Stimulated activated CD8-positive, alpha-beta memory T cell treated with anti-CD3 and anti-CD28 coated beads, Interleukin-7, amount 100 ng/mL, for 4 hours (primary cell): ENCODE data around the gene C10orf67.
"Not testable (repeated sequence)": the region's sequence is repeated elsewhere in the genome, so short reads cannot be mapped to it uniquely, and the experiment has no call there.

ENCODE experiments used
- DNase-seq, 2 donors: peaks; one replicate each; pipeline ENCODE4 v3.0.0-alpha.2; 2020; ENCODE audit warnings: low read depth in 2 of 2

The C10orf67 gene

DNA sequence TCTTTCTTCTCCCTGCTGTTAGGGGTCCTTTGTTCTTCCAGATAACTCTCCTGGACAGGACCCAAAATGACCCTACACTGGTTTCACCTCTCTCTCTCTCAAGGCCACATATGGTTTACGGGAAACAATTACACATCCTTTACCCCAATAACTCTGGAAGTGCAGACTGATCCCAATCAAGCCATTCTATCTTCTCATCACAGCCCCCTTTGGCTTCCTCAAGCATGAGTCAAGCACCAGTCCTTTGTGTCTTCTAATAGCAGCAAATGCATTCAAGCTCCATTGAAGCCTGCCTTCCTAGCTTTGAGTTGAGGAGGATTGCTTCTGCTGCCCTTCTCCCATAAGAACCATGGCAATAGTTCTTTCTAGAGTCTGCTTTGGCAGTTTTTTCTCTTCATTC lies 20.2 kb downstream of the C10orf67 start:
- no peak for DNase-seq

DNA sequence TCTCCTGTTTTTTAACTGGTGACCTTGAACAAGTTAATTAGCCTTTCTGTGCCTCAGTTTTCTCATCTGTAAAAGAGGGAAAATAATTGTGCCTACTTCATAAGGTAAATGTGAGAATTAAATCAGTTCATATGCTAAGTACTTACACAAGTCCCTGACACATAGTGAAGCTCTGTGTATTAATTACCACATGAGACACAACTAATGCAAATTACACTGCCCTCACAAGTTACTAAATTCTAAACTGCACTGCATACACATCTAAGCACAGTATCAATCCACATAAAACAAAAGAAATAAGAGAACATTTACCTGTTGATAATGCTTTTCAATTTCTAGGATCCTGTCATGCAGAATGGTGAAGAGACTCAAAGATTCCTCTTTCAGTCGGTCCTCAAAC lies 22.5 kb downstream of the C10orf67 start:
- no peak for DNase-seq

DNA sequence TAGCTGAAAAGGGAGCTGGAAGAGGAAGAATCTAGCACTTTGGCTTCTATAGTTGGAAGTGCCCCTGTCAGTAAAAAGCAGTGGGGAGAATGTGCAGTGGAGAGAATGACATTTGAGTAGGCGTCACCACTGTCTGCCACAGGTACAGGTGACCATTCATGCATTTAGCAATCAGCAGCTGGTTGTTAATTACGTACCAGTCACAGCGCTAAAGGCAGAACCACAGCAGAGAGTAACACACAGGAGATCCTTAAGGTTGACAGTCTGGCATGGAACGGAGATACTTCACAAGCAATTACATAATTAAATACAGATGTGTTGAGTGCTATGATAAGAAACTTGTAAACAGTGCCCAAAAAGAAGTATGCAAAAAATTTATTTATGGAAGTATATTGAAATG lies 24.8 kb downstream of the C10orf67 start:
- no peak for DNase-seq

DNA sequence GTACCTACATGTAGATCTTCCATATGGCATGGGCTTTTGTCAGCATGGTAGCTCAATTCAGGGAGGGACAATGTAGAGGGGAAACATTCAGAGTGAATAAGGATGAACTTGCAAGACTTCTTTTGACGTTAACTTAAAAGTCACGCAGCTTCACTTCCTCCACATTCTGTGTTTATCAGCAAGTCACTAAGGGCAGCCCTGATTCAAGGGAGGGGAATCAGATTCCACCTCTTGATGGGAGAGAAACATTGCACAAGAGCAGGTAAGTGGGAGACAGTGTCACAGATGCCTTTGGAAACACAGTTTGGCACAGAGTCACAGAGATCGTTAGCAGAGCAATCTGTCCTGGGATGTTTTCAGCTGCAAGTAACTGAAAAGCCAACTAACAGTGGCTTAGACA lies 26.2 kb downstream of the C10orf67 start:
- DNase-seq: no peak

DNA sequence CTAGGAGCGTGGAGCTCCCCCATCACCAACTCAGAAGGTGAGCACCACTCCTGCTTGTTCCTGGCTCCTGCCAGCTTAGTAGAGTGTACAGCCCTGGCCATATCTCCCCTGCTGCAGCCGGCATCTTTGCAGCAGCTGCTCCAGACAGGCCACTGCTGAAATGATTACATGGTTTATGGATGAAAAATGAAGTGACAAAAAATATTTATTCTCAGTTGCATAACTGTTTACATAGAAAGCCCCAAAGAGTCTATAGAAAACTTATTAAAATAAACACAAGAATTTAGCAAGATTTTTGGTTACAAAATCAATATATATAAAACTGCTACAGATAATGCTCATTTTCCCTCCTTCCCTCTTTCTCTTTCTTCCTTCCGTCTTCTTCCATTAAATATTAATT lies 27.2 kb downstream of the C10orf67 start:
- DNase-seq: no peak

DNA sequence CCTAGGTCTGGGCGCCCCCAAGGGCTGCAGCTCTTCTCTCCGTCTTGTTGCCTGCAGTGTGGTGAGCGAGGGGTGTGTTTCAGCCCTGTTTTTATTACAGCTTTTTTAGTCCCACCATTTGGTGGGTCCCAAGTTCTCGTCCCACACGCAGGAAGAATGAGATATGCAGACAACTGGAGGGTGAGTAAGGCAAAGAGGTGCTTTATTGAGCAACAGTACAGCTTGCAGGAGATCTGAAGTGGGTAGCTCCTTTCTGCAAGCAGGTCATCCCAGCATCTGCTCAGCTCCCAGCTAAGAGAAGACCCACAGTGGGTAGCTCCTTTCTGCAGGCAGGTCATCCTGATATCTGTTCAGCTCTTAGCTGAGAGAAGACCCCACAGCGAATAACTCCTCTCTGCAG lies 28.2 kb downstream of the C10orf67 start:
- no peak for DNase-seq

DNA sequence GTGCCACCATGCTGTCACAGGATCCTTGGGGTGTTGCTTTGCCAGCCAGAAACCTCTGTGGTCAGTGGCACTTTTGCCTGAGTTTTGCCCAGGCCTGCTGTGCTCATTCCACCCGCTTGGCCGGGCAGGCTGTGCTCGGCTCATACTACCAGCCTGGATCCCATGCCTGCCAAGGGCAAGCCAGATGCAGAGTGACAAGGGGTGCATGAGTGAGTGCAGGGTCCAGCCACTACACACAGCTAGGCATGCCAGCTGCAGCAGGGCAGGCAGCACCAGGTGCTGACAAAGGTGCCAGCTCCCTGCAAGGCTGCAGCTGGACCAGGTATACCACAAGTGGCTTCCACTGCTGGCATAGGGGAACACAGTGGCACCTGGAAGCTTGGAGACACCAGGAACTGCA lies 28.6 kb downstream of the C10orf67 start:
- no peak for DNase-seq

DNA sequence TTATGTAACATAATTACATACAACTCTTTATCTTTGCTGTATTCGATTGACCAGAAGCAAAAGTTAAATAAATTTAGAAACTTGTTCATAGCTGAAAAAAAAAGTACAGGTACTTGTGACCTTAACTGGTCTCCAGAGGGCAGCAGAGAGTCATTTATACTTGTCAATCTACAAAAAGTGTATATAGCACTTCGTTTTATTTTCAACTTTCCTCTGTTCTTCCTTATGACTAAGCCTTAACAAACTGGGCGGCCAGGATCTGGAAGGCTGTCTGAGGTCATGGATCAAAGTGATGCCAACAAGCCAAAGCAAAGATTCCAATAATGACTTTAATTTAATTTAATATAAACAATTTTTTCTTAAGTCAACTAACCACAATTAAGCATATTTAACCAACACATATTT lies 29.8 kb downstream of the C10orf67 start:
- DNase-seq: no peak

DNA sequence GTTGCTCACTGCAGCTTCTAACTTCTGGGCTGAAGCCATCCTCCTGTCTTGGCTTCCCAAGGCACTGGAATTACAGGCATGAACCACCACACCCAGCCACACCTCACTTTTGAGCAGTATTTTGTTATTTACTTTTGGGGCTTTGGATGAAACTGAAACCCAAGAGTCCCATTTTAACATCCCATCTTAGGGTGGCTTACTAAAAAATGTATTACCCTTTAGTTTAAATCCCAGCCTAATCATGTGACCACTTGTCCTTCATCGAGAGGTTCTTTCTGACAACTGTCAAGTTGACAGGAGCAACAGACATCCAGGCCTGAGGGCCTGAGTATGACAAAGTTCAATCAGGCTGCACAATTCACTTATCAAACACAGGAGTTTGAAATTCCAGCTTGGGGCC lies 33.6 kb downstream of the C10orf67 start:
- DNase-seq: no peak

DNA sequence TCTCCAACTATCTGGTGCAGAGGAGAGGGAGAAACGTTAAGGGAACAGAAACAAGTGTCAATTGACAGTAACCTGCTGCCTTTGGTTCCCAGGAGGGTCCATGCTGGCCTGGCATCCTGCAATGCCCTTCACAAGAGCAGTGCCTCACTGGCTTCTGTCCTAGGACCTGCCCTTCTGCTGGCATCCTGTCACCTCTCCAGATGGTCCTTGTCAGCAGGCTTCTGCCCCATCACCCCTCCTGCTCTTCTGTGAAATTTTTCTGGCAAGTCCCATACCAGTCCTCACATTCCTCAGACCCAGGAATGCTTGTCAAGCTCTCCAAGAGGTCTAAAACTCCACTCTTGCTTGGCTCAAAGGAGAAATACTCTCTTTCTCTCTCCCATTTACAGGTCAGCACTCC lies 34.2 kb downstream of the C10orf67 start:
- DNase-seq: no peak

DNA sequence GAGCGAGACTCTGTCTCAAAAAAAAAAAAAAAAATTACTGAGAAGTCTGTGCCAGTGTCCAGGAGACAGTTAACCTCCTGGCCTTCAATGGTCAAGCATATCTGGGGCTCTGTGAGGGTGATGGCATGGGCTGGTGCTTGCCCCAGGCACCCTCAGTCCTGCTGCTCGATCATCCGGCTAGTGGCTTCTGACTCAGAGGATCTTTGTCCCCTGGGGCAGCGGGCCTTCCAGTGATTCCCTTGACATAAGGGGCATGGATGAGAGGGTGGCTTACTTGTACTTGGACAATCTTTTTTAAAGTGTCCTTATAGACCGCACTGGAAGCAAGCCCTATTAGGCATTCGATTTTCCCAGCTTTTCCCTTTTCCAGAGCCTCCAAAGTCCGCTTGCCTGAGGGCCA lies 44.6 kb downstream of the C10orf67 start:
- not testable (repeated sequence) for DNase-seq

DNA sequence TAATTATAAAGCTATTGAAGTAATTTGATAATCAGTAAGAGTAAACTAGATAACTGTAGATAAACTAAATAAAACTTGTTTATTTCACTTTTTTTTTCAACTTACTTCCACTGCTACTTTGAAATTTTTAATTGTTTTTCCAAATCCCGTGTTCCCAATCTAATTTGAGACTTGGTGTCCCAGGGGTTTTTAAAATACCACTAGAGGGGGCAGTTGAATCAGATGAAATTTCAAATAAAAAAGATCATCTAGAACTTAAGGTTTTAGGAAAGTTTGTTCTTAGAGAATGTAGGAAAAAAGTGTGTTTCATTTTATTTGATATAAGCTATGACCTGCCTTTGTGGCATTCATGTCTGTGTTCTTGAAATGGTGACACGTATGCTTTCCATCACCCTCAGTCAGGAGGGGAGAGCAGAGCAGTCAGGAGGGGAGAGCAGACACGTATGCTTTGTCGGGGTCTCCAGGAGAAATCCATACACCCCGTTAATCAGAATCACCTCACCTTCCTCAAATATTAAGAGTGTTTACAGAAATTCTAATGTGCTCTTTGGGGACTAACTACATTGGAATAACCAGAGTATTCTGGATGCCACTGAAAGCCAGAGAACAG lies 49.9 kb downstream of the C10orf67 start:
- no peak for DNase-seq

DNA sequence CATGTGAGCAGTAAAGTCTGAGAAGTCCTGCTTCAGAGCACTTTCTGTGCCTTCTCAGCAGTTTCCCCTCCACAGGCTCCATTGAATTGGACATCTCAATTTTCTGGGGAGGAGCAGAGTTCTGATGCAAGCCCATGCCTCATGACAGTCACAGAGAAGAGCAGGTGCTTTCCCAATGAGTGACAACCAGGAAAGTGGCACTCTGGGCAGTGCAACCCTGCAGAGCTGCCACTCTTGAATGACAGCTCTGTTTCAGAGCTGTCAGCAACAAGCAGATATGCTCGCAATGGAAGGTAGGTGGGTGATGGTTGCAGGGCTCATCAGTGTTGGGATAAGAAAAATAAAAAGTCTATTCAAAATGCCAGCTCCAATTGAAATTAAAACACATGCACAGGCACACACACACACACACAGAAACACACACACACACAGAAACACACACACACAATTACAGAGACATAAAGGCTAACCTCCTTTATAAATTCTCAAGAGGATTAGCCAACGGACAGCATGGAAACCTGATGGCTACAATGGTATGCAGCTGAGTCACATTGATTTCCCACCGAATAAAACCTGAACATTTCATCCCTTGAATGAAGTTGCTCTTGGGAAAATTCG lies 50.5 kb downstream of the C10orf67 start:
- no peak for DNase-seq

DNA sequence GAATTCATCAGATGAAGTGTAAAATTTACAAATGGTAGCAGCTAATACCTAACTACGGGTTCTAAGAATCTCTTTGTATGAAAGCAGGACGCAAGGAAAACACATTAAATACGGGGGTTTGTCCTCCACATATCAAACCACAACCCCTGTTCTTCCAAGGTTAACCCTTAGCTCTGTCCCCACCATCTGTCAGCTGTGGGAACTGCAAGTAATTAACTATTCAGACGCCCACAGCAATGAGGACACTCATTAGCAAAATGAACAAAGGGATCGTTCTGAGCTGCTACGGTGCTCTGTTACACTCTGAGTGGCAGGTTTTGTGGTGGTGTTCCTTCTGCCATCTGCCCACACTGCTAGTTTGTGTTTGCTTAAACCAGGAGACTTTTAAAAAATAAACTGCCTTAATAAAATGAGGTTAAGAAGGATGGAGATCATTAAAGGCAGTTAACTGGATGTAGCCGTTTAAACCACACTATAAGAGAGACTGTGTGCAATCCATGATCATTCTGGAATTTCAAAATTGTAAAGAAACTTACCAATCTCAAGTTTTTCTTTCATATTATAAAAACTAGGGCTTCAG lies 51.4 kb downstream of the C10orf67 start:
- no peak for DNase-seq

DNA sequence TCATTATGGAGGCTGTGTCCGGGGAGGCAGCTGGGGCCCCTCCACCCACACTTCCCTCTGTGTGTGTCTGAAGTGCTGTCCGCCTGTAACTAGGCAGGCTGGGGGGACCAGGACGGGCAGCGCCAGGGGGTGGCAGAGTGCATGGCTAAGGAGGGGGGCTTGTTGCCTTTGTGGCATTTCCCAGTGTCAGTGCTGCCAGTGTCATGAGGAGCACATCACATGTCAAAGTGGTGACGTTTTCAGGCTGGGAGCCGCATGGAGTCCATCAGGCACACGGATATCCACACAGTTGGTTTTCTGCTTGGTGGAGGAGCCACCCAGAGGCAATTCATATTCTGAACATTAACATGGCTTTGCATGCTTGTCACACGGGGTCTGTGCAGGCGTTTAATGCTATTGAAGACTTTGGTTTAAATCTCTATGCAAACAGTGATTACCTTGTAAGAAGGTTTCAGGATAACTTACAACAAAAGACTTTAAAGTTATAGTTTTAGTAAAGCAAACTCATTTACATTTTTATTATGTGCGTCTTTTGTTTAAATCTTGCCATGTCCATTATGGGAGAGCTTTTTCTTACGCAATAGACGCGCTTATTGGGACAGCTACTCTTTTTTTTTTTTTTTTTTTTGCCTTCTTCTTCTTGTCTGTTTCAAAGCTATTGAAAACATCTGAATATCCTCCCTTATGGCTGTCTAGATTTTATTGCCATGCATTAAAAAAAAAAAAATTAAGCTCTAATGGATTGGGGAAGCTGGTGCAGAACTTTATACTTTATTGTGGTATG lies 52.9 kb downstream of the C10orf67 start:
- DNase-seq: no peak

DNA sequence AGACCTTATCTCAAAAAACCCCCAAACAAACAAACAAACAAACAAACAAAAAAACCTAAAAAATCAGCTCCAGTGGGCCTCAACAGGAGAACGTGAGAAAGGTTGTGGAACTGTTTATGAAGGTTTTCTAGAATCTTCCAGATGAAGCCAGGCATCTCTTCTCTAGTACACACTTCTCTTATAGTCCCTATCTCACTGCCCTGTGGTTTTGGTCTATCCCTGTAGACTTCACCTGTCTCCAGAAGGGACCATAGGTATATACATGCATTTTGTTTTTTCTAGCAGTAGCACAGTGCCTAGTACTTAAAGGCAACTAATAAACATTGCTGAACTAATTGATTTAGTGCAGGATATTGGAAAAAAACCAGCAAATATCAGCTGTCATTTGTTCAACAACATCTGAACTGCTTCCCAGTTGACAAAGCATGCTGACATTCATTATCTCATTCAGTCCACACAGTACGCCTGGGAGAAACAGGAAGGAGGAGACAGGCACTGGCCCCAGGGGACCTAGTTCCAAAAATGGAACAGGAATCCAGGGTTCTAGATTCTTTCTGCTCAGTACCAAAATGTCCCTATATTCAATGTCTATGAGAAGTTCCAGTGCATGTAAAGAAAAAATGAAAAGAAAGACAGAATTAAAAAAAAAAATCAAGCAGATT lies 59.8 kb downstream of the C10orf67 start:
- DNase-seq: no peak

DNA sequence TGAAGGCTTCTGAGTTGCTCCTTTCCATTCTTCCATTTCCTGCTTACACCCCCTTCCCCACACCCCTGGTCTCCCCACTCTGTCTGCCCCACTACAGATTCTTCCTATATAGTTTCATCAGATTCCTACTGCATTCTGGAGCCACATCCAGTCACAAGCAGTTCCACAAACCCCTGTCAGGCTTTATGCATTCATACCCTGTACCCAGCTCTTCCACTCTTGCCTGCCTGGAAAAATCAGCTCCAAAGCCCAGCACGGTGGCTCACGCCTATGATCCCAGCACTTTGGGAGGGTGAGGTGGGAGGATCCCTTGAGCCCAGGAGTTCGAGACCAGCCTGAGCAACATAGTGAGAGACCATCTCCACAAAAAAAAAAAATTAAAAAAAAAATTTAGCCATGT lies 60.4 kb downstream of the C10orf67 start:
- DNase-seq: no peak

DNA sequence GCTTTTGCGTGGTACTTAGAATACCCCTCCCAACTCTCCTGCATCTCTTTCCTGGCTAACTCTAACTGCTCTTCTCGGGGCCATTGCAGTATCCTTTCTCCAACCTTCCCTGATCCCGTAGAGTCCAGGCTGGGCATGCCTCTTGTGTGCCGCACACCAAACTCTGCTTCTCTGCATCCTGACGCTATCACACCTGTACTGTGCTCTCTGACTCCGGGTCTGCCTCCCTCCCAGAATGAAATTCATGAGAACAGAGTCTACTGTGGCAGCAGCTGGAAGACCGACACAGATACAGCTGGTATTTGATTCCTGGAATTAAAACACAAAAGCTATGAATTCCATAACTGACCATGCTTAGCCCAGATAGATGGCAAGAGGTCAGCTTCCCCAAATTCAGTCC lies 60.9 kb downstream of the C10orf67 start:
- DNase-seq: no peak

DNA sequence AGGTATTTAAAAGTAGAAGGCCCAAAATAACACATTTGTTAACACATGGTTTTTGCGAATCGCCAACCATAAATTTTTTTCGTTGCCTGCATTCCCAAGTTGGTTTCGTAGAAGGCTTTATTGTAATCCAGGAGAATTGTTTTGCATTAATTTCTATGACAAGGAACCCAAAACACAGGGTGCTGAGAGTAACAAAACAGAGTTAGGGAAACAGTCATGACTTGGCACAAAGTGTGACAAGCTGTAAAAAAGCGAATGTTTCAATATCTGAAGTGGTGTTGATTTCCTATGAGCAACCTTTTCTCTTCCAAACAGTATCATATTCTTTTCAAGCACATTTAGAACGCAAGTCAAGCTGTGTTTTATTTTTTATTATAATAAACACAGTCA lies 63.6 kb downstream of the C10orf67 start:
- DNase-seq: no peak

DNA sequence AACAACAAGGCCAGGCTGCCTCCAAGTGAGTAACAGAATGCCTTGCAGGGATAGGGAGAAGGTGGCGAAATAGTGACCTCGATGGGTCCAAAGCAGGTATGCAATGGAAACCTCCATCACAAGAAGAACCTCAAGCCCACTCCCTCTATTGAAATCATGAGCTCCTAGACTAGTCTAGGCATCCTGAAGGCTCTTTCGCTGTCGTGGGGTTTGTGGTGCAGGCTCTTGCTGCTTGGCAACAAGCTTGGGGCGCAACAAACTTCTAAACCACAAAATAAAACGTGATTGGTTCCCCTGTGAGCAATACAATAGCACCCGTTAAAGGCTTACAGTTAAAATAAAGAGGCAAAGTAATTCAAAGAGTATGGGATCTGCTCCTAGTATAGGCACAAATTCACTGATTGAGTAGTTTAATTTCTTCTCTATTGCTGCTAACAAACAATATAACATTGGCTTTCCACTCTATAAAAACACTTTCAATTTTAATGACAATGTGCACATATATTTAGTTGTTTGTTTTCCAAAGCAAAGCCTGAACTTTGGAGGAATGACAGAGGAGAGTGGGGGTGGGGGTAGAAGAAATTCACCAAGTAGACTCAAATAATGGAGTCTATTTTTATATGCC lies 64.1 kb downstream of the C10orf67 start:
- DNase-seq: no peak

DNA sequence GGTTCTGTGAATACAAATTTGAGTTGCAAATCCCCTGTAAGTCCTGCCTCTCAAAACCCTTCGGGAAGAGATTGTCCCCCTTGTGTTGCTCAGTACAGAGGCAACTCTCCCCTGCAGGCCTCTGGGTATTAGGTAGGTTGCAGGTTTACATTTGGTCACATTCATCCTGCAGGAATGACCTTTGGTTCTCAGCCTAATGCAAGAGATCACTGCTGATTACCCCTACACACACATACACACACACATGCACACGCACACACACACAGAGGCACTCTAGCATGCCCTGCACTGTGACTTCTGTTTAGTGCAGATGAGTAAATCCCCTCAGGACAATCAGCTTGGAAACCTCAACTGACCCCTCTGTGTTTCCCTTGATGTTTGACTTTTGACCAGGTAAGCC lies 69.2 kb downstream of the C10orf67 start:
- DNase-seq: no peak

DNA sequence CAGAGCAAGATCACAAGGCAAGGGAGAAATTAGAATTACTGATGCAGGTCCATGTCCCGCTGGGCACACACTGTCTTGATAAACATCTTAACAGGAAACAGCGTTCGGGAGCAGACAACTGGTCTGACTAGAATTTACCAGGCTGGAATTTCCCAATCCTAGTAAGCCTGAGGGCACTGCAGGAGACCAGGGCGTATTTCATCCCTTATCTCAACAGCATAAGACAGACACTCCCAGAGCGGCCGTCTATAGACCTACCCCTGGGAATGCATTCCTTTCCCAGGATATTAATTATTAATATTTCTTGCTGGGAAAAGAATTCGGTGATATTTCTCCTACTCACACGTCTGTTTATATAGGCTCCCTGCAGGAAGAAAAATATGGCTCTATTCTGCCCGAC lies 70.4 kb downstream of the C10orf67 start:
- DNase-seq: not testable (repeated sequence)
